IMR-90 (cell line): ENCODE data around the gene REXO1. TPM values are rescaled to one million over a fixed set of nuclear protein-coding genes. Genes with fewer than 3 reads are reported as not detected.

Source experiments
- ATAC-seq: fragments of 200-7000 bp; cut with Tn5 transposase; 2 replicates; pipeline ENCODE4 v1.9.1; 2020; ENCODE audit warnings: low read depth, mild to moderate bottlenecking, moderate library complexity
- BruUV-seq: library from RNA; stranded (reverse); fragments of 400-500 nt; replicated peaks from 2 replicates; lab custom pipeline; 2021; lab: Mats Ljungman, UMichigan
- CTCF ChIA-PET: fragments of 300-600 bp; formaldehyde crosslinking; extraction: SDS; loops from one replicate; lab custom pipeline; 2021; ENCODE audit warnings: antibody characterized with exemption; lab: Yijun Ruan, JAX
- POLR2A ChIA-PET: fragments of 300-600 bp; sonication (Branson Sonifier 250); formaldehyde crosslinking; loops from one replicate; lab custom pipeline; 2022; ENCODE audit warnings: antibody characterized with exemption; ENCODE audit not compliant: unreplicated experiment; lab: Charles Lee
- DNase-seq: peaks from one replicate; pipeline ENCODE4 v3.0.0; 2013
- H2AFZ ChIP-seq: replicated peaks from 2 replicates; pipeline ENCODE3; 2013; ENCODE audit warnings: low read length, mild to moderate bottlenecking; ENCODE audit not compliant: poor library complexity
- H2AK5ac ChIP-seq: 2 replicates; pipeline ENCODE4 v1.6.1; 2013; ENCODE audit warnings: low read depth, low read length, inconsistent platforms
- H2AK9ac ChIP-seq: replicated peaks from 2 replicates; pipeline ENCODE3; 2013; ENCODE audit warnings: mild to moderate bottlenecking, low read depth, low read length, moderate library complexity; ENCODE audit not compliant: poor library complexity
- H2BK120ac ChIP-seq: 2 replicates; pipeline ENCODE4 v1.6.1; 2013; ENCODE audit warnings: low read depth, low read length, inconsistent platforms
- H2BK15ac ChIP-seq: 3 replicates; pipeline ENCODE4 v1.6.1; 2013; ENCODE audit warnings: low read depth, low read length, inconsistent platforms
- H2BK20ac ChIP-seq: 2 replicates; pipeline ENCODE4 v1.6.1; 2013; ENCODE audit warnings: low read depth, mild to moderate bottlenecking, inconsistent platforms, low read length, moderate library complexity
- H2BK5ac ChIP-seq: 2 replicates; pipeline ENCODE4 v1.6.1; 2013; ENCODE audit warnings: mild to moderate bottlenecking, low read depth, low read length, inconsistent platforms; ENCODE audit not compliant: poor library complexity, severe bottlenecking
- H3K14ac ChIP-seq: replicated peaks from 2 replicates; pipeline ENCODE4 v1.6.1; 2013; ENCODE audit warnings: low read depth, low read length, inconsistent platforms
- H3K18ac ChIP-seq: 2 replicates; pipeline ENCODE4 v1.6.1; 2013; ENCODE audit warnings: low read depth, low read length, control low read depth
- H3K23ac ChIP-seq: 2 replicates; pipeline ENCODE4 v1.6.1; 2013; ENCODE audit warnings: low read depth, low read length, inconsistent platforms
- H3K27ac ChIP-seq: 2 replicates; pipeline ENCODE4 v1.5.1; 2013; ENCODE audit warnings: mild to moderate bottlenecking, control low read depth, low read length; ENCODE audit not compliant: insufficient read depth
- H3K27me3 ChIP-seq: 2 replicates; pipeline ENCODE4 v1.6.1; 2013; ENCODE audit warnings: low read length; ENCODE audit not compliant: control insufficient read depth, insufficient read depth
- H3K36me3 ChIP-seq: 2 replicates; pipeline ENCODE4 v1.6.1; 2013; ENCODE audit warnings: low read length, mixed read lengths; ENCODE audit not compliant: control insufficient read depth, insufficient read depth
- H3K4ac ChIP-seq: 2 replicates; pipeline ENCODE4 v1.6.1; 2013; ENCODE audit warnings: low read depth, low read length, inconsistent platforms
- H3K4me1 ChIP-seq: 2 replicates; pipeline ENCODE4 v1.6.1; 2013; ENCODE audit warnings: low read length, mixed read lengths; ENCODE audit not compliant: control insufficient read depth, insufficient read depth
- H3K4me2 ChIP-seq: 2 replicates; pipeline ENCODE4 v1.6.1; 2013; ENCODE audit warnings: low read depth, mild to moderate bottlenecking, control low read depth, low read length, moderate library complexity
- H3K4me3 ChIP-seq: 2 replicates; pipeline ENCODE4 v1.5.1; 2013; ENCODE audit warnings: low read depth, mild to moderate bottlenecking, control low read depth, low read length, moderate library complexity; ENCODE audit not compliant: insufficient read depth
- H3K56ac ChIP-seq: 2 replicates; pipeline ENCODE4 v1.6.1; 2013; ENCODE audit warnings: low read length, inconsistent platforms; ENCODE audit not compliant: insufficient read depth; ENCODE audit errors: extremely low read depth
- H3K79me1 ChIP-seq, 2 experiments: 2 replicates each; pipeline ENCODE4 v1.6.1; 2013; ENCODE audit warnings: low read length in 2 of 2, inconsistent platforms in 1 of 2, low read depth in 1 of 2
- H3K9ac ChIP-seq: 2 replicates; pipeline ENCODE4 v1.6.1; 2013; ENCODE audit warnings: low read depth, low read length, control low read depth
- H3K9me1 ChIP-seq: 2 replicates; pipeline ENCODE4 v1.6.1; 2013; ENCODE audit warnings: low read length, inconsistent platforms; ENCODE audit not compliant: insufficient read depth
- H3K9me3 ChIP-seq: 2 replicates; pipeline ENCODE4 v1.6.1; 2013; ENCODE audit warnings: low read length; ENCODE audit not compliant: control insufficient read depth, insufficient read depth
- H4K20me1 ChIP-seq: 2 replicates; pipeline ENCODE4 v1.6.1; 2013; ENCODE audit warnings: low read length, inconsistent platforms; ENCODE audit not compliant: insufficient read depth
- H4K5ac ChIP-seq: 2 replicates; pipeline ENCODE4 v1.6.1; 2013; ENCODE audit warnings: mild to moderate bottlenecking, low read depth, low read length, control low read depth
- H4K8ac ChIP-seq, 2 experiments: 2 replicates each; pipeline ENCODE4 v1.6.1; 2013; ENCODE audit warnings: low read depth in 2 of 2, low read length in 2 of 2, control low read depth in 1 of 2, inconsistent platforms in 1 of 2
- H4K91ac ChIP-seq: 2 replicates; pipeline ENCODE4 v1.6.1; 2013; ENCODE audit warnings: low read depth, low read length, inconsistent platforms; ENCODE audit not compliant: insufficient read depth
- BHLHE40 ChIP-seq: fragments of 150-350 bp; IDR thresholded peaks from 2 replicates; pipeline ENCODE4 v1.6.1; 2016; ENCODE audit warnings: mild to moderate bottlenecking, low read depth, low read length
- CHD1 ChIP-seq: IDR thresholded peaks from 2 replicates; pipeline ENCODE4 v1.6.1; 2012; ENCODE audit warnings: low read depth, low read length, improper control_type of control experiment
- MAFK ChIP-seq: IDR thresholded peaks from 2 replicates; pipeline ENCODE4 v1.6.1; 2012; ENCODE audit warnings: low read depth, low read length, improper control_type of control experiment
- NFE2L2 ChIP-seq: fragments of 150-350 bp; IDR thresholded peaks from 2 replicates; pipeline ENCODE4 v1.6.1; 2016; ENCODE audit warnings: low read depth, mild to moderate bottlenecking, low read length
- POLR2A ChIP-seq: IDR thresholded peaks from 2 replicates; pipeline ENCODE4 v1.6.1; 2012; ENCODE audit warnings: mild to moderate bottlenecking, low read depth, low read length
- RAD21 ChIP-seq: IDR thresholded peaks from 2 replicates; pipeline ENCODE4 v1.6.1; 2012; ENCODE audit warnings: low read length, improper control_type of control experiment
- RCOR1 ChIP-seq: IDR thresholded peaks from 2 replicates; pipeline ENCODE4 v1.6.1; 2012; ENCODE audit warnings: mild to moderate bottlenecking, low read length, improper control_type of control experiment; ENCODE audit not compliant: insufficient replicate concordance
- RFX5 ChIP-seq: IDR thresholded peaks from 2 replicates; pipeline ENCODE4 v1.8.0; 2012; ENCODE audit warnings: low read depth, mild to moderate bottlenecking, low read length, moderate library complexity
- SMC3 ChIP-seq: fragments of 150-350 bp; IDR thresholded peaks from 2 replicates; pipeline ENCODE4 v1.6.1; 2016; ENCODE audit warnings: low read depth, mild to moderate bottlenecking, antibody characterized with exemption, low read length, moderate library complexity
- WGBS, 2 experiments: methylation state at CpG; one replicate each; pipeline versions ENCODE4 v1.1.5 to v1.1.7; 2013; ENCODE audit warnings: missing lambda C conversion rate in 2 of 2; ENCODE audit not compliant: insufficient read length in 1 of 2; ENCODE audit errors: extremely low coverage in 2 of 2; 5-methylcytosine and 5-hydroxymethylcytosine counted together
- dilution Hi-C: fragments of 300-500 bp; cut with HindIII; formaldehyde crosslinking; loops from one replicate; pipeline ENCODE4 v1.14.3; 2018; ENCODE audit warnings: low sequenced_read_pairs; ENCODE audit not compliant: unreplicated experiment
- in situ Hi-C: fragments of 300-500 bp; cut with MboI; formaldehyde crosslinking; loops from 3 replicates; pipeline ENCODE4 v1.14.3; 2019; ENCODE audit warnings: low sequenced_read_pairs, inconsistent platforms, mixed read lengths
- intact Hi-C: fragments of 100-400 bp; cut with micrococcal nuclease; formaldehyde crosslinking; loops from 2 replicates; pipeline ENCODE4 v1.10.0; 2022
- polyA plus RNA-seq, 3 experiments: library from polyadenylated mRNA; depleted of rRNA; stranded (reverse); fragments of >200 nt; gene quantifications; 2 replicates each; pipeline ENCODE4 v1.2.3, GENCODE V29; 2012; ENCODE audit warnings: low replicate concordance in 1 of 3
- total RNA-seq: library from RNA; depleted of rRNA; stranded (reverse); fragments of >200 nt; gene quantifications from 2 replicates; pipeline ENCODE4 v1.2.3, GENCODE V29; 2012
- TF ChIP-seq, protein P1 (sequence below): fragments of 150-350 bp; IDR thresholded peaks from 2 replicates; pipeline ENCODE4 v1.6.1; 2016; ENCODE audit warnings: low read depth, mild to moderate bottlenecking, low read length, moderate library complexity, borderline replicate concordance
- TF ChIP-seq, protein P2 (sequence below): conservative IDR thresholded peaks from 2 replicates; pipeline ENCODE4 v1.5.1; 2012; ENCODE audit warnings: mild to moderate bottlenecking, low read depth, low read length, improper control_type of control experiment
- TF ChIP-seq, protein P3 (sequence below): fragments of 150-350 bp; IDR thresholded peaks from 2 replicates; pipeline ENCODE4 v1.6.1; 2017; ENCODE audit warnings: mild to moderate bottlenecking, antibody characterized with exemption, low read length, low read depth

Gene REXO1
- total and polyA plus RNA-seq, 2 of the 4 experiments (the other 2 are of a cell fraction): 1.4 to 63.7 TPM

DNA sequence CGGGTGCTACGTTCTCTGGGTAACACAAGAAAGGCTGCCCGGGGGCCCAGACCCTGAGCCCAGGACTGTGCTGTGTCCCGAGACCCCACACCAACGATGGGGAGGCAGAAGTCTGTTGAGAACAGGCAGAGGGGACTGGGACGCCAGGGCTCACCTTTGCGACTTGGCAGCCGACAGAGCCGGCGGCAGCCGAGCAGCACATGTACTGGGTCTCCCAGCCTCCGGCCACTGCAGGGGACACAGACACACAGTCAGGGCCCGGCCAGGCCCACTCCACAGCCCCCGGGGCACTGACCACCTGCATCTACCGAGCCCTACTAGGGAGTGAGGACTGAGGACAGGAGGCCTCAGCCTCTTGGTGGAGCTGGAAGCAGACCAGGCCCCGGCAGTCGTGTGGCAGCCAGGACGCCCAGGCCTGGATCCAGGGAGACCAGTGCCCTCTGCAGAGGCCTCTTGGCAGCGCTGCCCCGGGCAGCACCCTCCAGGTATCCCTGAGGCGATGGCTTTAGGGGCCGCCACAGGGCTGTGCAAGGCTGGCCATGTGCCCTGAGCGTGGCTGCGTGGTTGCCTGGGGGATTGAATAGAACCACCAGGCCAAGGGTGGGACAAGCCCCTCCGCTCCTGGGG is 30.6 kb downstream of the REXO1 start:
- Histone ChIP-seq H3K79me1 (peaks cover 0 to 8% of the 10 kb centered on the region in 2 experiments; a peak in 1 of 4 replicates), H3K56ac (no peak overlapping the region), H3K9me1 (no peaks in the 10 kb centered on the region), H3K4ac (no peak overlapping the region), H4K20me1 (no peaks in the 10 kb centered on the region; the same call in 1 of the 2 replicates), H3K4me1 (peaks cover 3% of the 10 kb centered on the region; the same call in 1 of the 2 replicates), H3K27ac (no peak overlapping the region), H2BK20ac (no peak overlapping the region), H3K14ac (no peak overlapping the region), H3K9me3 (no peaks in the 10 kb centered on the region), H2AK5ac (no peak overlapping the region), H3K4me3 (no peak overlapping the region), H3K36me3 (peaks cover 54% of the 10 kb centered on the region), H4K8ac (no peak overlapping the region), H4K5ac (no peak overlapping the region), H2AFZ (no peak overlapping the region), H3K18ac (no peak overlapping the region), H3K23ac (no peak overlapping the region), H3K9ac (no peak overlapping the region), H4K91ac (no peak overlapping the region), H2BK5ac (no peak overlapping the region), H3K4me2 (no peak overlapping the region), H2BK15ac (no peak overlapping the region), H2AK9ac (no peak overlapping the region), H3K27me3 (no peaks in the 10 kb centered on the region), H2BK120ac (no peak overlapping the region)
- intact Hi-C loops (no loop called here), dilution Hi-C loops (no loop called here), in situ Hi-C loops (no loop called here)
- DNase-seq: no peak
- CTCF ChIA-PET: no interaction called here
- 95% methylated on average over 9 of the region's 25 CpGs; no CpG with 5 or more reads in 1 of the 2 experiments for WGBS, 2 experiments
- no peak for TF ChIP-seq SMC3
- TF ChIP-seq CHD1: no peak
- no peak for TF ChIP-seq RCOR1
- no peak for TF ChIP-seq POLR2A
- TF ChIP-seq MAFK: no peak
- TF ChIP-seq, protein P1, sequence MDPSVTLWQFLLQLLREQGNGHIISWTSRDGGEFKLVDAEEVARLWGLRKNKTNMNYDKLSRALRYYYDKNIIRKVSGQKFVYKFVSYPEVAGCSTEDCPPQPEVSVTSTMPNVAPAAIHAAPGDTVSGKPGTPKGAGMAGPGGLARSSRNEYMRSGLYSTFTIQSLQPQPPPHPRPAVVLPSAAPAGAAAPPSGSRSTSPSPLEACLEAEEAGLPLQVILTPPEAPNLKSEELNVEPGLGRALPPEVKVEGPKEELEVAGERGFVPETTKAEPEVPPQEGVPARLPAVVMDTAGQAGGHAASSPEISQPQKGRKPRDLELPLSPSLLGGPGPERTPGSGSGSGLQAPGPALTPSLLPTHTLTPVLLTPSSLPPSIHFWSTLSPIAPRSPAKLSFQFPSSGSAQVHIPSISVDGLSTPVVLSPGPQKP: no peak
- TF ChIP-seq RFX5: no peak
- TF ChIP-seq BHLHE40: no peak
- TF ChIP-seq, protein P2, sequence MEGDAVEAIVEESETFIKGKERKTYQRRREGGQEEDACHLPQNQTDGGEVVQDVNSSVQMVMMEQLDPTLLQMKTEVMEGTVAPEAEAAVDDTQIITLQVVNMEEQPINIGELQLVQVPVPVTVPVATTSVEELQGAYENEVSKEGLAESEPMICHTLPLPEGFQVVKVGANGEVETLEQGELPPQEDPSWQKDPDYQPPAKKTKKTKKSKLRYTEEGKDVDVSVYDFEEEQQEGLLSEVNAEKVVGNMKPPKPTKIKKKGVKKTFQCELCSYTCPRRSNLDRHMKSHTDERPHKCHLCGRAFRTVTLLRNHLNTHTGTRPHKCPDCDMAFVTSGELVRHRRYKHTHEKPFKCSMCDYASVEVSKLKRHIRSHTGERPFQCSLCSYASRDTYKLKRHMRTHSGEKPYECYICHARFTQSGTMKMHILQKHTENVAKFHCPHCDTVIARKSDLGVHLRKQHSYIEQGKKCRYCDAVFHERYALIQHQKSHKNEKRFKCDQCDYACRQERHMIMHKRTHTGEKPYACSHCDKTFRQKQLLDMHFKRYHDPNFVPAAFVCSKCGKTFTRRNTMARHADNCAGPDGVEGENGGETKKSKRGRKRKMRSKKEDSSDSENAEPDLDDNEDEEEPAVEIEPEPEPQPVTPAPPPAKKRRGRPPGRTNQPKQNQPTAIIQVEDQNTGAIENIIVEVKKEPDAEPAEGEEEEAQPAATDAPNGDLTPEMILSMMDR: no peak
- TF ChIP-seq RAD21: no peak
- TF ChIP-seq, protein P3, sequence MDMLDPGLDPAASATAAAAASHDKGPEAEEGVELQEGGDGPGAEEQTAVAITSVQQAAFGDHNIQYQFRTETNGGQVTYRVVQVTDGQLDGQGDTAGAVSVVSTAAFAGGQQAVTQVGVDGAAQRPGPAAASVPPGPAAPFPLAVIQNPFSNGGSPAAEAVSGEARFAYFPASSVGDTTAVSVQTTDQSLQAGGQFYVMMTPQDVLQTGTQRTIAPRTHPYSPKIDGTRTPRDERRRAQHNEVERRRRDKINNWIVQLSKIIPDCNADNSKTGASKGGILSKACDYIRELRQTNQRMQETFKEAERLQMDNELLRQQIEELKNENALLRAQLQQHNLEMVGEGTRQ: no peak
- TF ChIP-seq NFE2L2: no peak
- no peak for ATAC-seq
- no TSS peak for BruUV-seq
- POLR2A ChIA-PET: no interaction called here
